Left lobe of liver (tissue), 2 donors: ENCODE measurements around the gene ANO6. TPM values are rescaled to one million over a fixed set of nuclear protein-coding genes. Genes with fewer than 3 reads are reported as not detected.

Experiments
- ATAC-seq: fragments of 200-7000 bp; cut with Tn5 transposase; one replicate; pipeline ENCODE4 v1.9.1; 2020; ENCODE audit warnings: mild to moderate bottlenecking, moderate library complexity
- DNase-seq: peaks from one replicate; pipeline ENCODE4 v3.0.0-alpha.2; 2020; ENCODE audit warnings: low spot score
- total RNA-seq: library from RNA; stranded (reverse); gene quantifications from one replicate; pipeline ENCODE4 v1.2.1, GENCODE V29; 2021
- donor health status: DM: no; HTN: no; CAD: no; lungs with moderate emphysema.
- donor health status: DM: no; HTN: yes; CAD: no.

Gene ANO6
- total RNA-seq, 1 donor from 2014 or later: 49.5 TPM

DNA sequence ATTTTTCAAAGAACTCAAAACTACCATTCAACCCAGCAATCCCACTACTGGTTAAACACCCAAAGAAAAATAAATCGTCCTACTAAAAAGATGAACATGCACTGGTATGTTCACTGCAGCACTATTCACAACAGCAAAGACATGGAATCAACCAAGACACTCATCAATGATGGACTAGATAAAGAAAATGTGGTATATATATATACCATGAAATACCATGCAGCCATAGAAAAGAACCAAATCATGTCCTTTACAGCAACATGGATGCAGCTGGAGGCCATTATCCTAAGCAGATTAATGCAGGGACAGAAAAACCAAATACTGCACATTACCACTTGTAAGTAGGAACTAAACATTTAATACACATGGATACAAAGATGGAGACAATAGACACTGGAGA lies 3.8 kb upstream of the ANO6 start:
- no peak for ATAC-seq
- no peak for DNase-seq

DNA sequence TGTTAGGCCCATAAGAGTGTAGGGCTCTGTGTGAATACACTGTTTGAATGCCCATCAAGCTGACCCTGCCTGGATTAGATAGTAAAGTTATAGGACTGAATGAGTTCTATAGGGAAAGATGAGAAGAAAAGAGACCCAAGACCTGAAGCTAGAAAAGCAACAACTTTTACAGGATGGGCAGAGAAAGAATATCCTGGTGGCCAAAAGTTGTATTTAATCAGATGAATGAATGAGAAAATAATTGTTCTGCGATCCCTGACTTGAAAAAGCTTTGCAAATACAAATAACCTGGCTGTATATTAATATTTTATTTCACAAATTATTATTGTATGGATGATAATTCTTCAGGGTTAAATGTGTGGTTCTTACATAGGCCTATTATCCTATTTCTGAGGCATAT lies 2.8 kb upstream of the ANO6 start:
- no peak for DNase-seq
- ATAC-seq: no peak

DNA sequence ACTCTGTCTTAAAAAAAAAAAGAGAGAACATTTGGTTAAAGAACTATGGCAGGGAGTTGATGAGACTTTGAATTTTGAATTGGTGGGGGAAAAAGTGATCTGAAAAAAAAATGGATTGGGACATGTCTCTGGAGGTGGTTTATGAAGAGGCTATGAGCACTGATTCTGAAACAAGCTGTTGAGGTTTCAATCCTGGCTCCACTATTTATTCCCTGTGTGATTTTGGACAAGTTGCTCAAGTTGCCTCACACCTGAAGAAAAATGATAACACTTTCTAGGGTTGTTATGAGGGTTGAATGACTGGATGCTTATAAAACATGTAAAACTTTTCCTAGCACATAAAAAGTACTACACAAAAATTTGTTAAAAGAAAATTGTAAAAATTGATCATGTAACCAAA lies 1.8 kb upstream of the ANO6 start:
- no peak for DNase-seq
- ATAC-seq: no peak

DNA sequence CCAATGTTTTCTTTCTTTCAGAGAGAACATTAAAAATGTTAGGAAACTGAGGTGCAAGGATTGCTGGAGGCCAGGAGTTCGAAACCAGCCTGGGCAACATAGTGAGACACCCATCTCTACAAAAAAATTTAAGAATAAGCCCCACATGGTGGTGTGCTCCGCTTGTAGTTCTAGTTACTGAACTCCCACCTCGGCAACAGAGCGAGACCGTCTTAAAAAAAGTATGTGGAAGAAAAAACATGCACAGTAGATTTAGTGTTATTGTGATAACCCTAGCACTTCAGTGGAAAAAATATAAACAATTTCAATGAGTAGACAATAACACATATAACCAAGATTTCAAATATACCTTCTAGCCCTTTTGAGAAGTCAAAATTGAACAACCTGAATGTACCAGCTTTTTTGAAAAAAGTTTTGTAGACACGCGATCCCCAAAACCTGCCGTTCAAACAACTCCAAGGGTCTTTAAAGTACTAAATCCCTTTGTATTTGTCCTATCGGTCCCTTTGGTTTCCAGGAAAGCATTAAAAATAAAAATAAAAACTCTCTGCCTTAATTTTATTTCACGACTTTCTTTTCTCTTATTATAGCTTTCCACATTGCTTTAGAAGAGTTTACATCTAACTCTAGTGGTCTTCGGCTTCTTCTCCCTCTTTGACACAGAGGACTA lies 1.0 kb upstream of the ANO6 start:
- DNase-seq: no peak
- ATAC-seq: no peak

DNA sequence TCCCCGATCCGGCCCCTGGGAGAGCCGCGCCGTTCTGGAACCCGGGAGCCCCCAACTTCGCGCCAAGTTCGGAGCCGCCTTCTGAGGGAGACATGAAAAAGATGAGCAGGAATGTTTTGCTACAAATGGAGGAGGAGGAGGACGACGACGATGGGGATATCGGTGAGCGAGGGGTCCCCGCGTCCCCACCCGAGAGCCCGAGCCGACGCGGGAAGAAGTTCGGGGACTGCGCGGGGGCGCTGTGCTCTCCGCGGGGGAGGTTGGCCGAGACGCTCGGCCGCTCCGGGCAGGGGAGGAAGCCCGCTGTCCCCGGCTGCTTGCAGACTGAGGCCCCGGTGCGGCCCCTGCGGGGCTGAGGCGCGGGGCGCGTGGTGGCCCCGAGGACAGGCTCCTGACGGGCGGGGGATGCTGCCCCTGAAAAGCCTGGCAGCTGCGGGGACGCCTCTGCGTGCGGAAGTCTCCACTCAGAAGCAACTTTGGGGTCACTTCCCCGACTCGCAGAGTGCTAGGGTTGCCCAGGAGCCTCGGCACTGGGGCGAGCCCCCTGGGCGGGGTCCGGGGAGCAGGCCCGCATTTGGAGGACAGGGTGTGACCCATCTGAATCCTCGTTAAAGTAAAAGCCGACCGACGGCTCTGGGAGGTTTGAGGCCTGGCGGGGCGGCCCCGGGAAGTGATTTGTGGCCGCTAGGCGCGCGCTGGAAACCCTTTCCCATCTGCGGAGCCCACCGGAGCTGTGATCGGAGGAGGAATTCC lies 511 bp downstream of the ANO6 start:
- peak; percentile 72 for DNase-seq
- ATAC-seq: peak; percentile 74

DNA sequence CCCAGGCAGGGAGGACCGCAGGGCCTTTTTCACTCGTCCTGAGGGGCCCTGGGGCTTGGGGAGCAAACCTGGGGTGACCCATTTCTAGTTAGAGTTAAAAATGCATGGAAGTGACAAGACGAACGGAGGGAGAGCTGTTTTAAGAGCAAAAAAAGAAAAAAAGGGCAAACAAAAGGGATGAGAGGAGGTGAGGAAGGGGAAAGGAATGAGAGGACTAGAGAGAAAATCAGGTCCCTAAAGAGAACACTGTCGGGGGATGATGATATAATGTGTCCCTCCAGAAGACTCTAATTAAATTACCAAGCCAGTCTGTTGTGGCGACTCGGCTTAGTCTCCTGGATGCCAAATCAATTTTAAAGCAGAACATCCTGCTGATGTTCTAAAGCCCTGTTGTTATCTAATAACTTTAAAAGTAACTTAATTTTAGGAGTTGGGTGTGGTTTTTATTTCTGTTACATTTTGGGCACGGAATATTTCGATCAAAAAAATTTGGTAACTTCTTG lies 1.1 kb downstream of the ANO6 start:
- DNase-seq: no peak
- no peak for ATAC-seq

DNA sequence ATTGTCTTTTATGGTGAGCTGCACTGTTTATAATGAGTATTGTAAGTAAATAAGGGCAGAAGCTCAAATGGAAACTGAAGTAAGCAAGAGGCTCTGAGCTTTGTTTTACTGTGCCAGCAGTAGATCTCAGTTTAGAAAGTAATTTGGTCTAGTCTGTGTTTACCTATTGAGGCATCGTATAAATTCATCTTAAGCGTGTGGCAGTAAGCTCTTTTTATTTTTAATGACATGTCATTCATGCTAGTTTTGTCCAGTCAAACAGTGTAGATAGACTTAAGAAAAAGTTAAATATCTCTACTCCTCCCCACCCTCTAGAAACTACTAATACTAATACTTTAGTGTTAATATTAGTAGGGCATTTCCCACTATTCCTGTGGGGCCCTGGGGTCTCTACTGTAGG lies 2.0 kb downstream of the ANO6 start:
- DNase-seq: no peak
- ATAC-seq: no peak

DNA sequence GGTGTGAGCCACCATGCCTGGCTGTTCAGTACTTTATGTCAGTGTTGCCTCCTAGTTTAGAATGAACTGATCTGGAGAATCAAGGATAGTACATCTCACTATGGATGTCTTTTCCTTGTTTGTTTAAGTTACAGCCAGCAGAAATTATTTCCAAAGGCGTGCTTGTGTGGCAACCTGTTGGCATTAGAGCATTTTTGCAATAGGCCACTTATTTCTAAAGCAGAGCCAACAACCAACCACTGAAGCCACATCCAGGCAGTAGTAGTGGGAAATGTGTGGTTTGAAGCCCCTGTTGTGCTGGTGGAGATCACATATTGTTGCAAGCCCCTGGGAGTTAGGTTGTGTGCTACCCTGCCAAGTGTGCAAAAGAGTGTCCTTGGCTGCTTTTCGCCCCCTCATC lies 3.7 kb downstream of the ANO6 start:
- ATAC-seq (peak; percentile 2), DNase-seq (peak; percentile 63)

DNA sequence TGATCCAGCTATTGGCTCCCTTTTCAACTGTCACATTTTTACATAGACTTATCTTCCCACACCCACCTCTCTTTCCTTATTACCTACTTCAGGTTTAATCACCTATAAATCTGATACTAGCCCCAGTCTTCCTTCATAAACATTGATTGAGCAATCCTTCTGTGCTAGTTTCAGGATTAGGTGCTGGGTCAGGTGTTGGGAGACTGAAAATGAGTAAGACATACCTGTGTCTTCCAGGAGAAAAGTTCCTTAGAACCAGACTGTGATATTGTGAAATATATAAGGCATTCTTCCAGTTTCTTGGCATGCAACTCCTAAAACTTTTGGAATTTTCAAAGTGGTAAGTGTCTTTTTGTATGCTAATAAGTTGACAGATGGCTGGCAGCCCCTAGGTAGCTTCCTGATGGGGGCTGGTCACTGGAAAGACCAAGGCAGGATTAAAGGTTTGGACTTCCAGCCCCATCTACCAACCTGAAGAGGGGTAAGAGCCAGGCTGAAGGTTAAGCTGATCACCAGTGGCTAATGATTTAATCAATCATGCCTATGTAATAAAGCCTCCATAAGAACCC lies 4.6 kb downstream of the ANO6 start:
- ATAC-seq: no peak
- DNase-seq: no peak

DNA sequence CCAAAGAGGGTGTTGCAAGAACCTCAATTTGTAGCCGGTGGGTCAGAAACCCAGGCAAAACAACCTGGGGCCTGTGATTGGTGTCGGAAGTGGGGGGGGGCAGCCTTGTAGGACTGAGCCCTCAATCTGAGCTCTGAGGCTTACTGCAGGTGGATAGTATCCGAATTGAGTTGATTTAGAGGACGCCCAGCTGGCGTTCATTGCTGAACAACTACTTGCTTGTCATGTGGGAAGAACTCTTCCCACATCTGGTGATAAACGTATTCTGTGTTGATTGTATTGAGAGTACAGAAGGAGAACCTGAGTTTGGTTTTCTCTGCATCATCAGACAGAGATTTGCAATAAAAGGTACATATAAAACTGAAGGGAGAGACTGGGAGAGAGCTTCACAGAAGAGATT lies 5.1 kb downstream of the ANO6 start:
- ATAC-seq (no peak), DNase-seq (no peak)

DNA sequence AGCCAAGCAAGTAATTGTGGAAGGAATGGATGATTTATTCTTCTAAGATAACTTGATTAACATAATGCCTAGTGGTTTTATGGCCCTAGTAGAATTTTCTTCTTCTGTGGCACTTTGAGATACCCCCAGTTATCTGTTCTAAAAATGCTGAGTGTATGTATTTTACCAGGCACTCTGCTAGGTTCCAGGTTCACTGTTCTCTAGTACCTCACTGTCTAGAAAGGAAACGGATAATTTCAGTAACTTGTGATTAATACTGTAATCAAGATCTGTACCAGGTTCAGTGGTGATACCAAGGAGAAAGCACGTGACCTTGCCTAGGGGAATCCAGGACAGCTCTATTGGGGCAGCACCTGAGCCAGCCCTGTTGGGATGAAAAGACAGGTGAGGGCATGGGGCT lies 8.0 kb downstream of the ANO6 start:
- DNase-seq (no peak), ATAC-seq (no peak)

DNA sequence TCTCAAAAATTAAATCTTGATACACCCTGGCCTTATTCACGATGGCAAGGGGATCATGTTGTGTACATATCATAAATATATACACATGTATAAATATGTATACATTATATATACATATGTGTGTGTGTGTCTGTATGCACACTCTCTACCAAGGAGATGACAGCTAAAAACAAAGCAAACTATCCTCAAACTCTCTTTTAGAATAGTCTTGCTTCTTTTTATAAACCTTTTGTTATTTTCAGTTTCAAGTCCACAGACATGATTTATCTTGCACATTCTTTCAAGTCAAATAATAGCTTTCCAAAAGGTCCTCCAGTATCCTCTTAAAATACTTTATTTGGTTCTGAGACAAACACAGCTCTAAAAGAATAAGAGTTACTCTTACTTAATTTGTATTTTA lies 8.4 kb downstream of the ANO6 start:
- no peak for DNase-seq
- ATAC-seq: no peak

DNA sequence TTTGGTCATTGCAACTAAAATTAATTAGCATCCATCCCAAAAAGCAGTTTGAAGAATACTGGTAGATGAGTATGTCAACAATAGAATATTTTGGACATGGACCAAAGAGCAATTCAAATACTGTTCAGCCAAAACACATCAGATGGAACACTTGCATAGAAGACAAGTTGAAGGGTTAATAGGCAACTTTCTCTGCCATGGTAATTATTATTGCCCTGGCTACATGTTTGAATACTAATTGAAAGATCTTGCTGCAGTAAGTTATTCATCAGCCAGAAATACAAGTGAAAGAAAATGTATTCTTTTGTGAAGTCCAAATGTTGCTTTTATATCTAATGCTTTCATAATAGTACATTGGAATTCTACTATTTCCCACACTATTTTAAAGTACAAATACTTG lies 10.1 kb downstream of the ANO6 start:
- no peak for DNase-seq
- ATAC-seq: no peak

DNA sequence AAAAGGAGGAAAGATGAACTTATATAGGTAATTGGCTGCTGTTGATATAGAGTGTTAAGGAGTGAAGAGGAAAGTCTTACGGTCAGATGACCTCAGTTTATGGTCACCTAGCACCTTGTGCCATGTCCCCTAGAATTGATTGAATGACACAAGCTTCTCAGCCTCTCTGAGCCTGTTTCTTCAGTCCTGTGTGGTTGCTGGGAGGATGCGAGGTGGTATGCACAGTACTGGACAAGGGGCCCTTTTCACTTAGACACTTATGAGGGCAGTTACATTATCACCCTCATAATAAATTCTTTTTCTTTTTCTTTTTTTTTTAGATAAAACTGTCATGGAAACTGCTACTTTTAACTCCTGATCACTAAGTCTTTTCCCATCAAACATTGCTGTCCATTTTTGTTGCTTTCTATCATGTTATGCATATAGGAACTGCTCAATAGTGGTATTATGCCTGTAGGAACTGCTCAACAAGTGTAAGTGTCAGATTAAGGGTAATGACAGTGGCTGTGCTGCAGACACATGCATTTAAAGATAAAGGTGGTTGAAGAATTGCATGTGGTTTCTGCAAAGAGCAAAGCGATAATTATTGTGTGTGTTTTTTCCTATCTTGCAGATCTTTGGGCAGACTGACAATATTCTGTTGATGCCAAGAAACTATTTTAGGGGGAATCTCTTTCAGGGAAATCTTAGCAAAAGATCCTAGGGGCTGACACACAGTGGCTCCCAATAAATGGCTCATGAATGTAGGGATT lies 11.6 kb downstream of the ANO6 start:
- ATAC-seq: no peak
- DNase-seq: no peak

DNA sequence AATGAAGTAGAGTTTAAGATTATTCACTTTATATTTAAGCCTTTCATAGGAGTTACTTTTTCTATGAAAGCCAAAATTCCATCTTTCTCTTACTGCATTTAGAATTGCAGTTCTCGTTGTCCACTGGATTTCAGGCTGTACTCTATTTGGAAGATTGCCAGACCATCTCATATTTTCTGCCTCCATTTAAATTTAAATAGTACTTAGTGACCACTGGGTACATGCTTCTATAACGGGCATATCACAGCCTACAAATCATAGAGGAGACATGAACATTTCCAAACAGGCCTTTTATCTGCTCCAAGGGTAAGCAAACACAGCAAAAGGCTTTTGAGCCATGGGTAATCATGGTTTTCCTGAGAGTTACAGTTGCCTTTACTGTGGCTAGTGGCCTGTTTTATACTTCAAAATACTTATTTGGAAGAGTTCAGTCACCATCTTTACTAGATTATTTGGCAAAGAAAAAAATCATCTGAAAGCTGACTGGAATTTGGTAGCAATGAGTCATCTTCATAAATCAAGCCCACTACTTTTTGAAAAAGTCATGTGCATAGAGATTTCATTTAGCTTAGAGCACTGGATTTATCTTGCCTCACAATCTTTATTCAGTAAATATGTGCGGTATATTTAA lies 15.7 kb downstream of the ANO6 start:
- ATAC-seq (no peak), DNase-seq (no peak)

DNA sequence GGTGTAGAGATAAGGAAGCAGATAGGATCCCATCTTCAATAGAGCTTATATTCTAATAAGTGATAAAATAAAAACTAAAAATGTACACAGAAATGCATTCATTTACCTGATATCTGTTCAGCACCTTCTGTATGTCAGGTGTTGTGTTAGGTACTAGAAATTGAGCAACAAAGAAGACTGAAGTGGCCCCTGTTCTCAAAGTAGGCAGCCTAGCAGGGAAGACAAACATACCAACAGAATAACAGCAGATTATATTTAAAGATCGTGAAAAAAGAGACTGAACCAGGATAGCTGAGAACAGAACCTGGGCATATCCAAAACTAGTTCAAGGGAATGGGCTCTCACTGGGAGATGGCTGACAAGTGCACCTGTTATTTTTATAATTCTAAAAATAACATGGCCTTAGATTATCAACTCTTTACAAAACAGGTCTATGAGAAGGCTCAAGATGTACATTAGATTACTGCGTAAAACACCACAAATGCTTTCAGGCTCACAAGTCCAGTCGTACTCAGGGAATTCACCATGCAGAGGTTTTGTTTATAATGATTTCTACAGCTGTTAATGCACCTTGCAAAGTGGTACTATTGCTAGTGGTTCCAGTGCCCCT lies 16.4 kb downstream of the ANO6 start:
- DNase-seq (no peak), ATAC-seq (no peak)

DNA sequence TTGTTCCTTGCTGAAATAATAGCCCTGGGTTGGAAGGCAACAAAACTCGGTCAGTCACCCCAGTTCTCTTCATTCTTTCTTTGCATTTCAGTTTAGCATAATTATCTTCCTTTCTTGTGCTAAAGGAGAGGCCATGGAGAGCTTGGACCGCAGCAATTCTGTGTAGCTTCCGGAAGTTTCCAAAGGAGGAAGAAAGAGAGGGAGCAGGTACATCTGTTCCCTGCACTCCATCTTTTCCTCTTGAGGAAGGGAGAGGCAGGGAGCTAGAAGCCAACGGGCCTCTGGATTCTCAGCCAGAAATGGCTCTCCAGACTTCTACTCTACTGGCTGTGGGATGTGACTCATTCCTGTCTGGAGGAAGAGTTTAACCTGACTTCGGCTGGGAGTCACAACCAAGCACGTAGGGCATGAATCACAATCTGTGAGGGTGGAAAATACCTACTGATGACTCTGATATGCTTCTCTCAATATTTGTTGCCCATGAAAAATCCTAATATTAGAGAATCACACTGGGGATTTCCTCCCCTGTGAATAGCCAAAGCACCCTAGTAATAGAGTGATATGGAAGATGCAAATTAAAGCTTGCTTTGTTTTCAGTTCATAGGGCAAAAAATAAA lies 17.0 kb downstream of the ANO6 start:
- ATAC-seq (peak; percentile 16), DNase-seq (no peak)

DNA sequence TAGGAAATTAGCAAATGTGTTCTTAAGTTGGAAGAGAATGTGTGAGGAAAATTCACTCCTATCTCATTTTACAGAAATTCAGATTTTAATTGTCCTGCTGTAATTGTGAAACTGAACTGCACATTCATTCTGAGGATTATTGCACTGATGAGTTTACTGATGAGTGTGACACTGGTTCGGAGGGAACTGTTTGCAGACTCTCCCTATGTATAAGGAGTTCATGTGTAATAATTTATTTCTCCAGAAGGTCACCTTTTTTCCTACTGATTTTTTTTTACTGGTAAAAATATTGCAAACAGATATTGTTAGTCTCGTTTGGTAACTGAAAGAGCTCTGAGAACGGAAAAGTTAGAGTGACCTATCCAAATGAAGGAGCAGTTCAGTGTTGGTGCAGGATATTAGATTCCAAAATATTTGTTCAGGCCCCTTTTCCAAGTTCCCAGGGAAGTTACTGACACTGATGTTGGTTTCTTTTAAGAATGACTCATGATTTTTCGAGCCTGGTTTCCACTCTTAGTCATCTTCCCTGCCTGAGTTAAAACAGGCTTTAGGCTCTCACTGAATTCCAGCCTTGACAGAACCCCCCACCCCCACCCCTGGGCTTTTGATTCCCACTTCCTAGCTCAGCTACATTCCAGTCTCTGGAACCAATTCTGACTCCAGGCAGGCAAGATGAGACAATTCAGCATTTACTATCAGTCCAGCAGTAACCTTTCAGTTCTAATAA lies 18.4 kb downstream of the ANO6 start:
- ATAC-seq: peak; percentile 60
- DNase-seq: no peak
